ENCODE data around the gene SRP72.
A peak's percentile ranks its signal among the peaks of the same experiment; 100 is the strongest.
"Not testable (repeated sequence)": the region's sequence is repeated elsewhere in the genome, so short reads cannot be mapped to it uniquely, and the experiment has no call there.

SRP72 gene

GRCh38 chr4:56466296-56466761 lies 1.1 kb upstream of the SRP72 start:
- DNase-seq: not testable (repeated sequence)

GRCh38 chr4:56466910-56467283 lies 520 bp upstream of the SRP72 start:
- no peak for DNase-seq

- DNase-seq: peak; percentile 12
Measured at GRCh38 chr4:56468097-56468422, 643 bp downstream of the SRP72 start.

- no peak for DNase-seq
Measured at GRCh38 chr4:56469489-56470210, 2.2 kb downstream of the SRP72 start.

DNA sequence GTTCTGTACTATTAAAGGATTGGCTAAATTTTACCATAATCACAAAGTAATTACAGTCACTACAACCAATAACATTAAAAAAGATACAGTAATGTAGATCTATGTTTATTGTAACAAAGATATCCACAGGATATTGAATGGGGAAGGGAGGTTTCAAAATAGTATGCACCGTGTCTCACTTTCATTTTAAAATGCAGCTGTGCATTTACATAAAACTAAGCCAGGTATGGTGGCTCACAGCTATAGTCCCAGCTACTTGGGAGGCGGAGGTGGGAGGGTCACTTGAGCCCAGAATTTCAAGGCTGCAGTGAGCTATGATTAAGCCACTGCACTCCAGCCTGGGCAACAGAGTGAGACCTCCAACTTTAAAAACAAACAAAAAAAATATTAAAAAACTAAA lies 8.5 kb downstream of the SRP72 start:
- no peak for DNase-seq

GRCh38 chr4:56477192-56477702 lies 9.8 kb downstream of the SRP72 start:
- DNase-seq: no peak

DNA sequence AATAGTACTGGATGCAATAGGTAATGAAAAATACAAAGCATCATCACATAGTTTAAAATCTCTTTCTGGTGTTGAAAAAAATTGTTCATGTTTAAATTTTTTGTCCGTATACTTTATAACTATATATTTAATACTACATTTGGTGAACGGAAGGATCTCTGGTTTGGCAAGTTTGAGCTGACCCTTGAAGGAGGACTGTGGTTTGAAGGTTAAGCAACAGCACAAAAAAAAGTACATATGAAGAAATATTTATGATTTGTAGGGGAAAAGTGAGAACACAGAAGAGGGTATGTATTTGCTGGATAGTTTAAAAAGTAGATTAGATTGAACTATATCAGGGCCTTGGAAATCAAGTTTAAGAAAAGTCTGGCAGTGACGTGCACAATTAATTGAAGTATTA lies 13.3 kb downstream of the SRP72 start:
- DNase-seq: no peak

DNA sequence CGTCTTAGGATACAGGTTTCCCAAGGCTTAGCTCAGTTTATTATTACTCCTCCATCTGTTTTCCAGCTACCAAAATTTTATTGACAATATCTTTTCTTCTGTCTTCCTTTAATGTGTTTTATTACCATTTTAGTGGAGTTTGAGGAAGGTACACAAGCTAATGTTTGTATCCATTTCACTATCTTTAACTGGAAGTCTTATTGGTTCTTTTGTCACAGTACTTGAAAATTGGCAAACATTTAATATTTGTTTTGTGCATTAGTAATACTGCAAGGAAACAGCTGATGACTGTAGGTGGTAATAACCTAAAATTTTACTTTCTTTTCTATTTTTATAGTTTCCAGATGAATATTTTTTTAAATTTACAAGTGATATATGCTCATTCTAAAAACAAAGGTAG lies 28.8 kb downstream of the SRP72 start:
- DNase-seq: no peak

- DNase-seq: peak; percentile 63
Measured at GRCh38 chr4:56505269-56506130, 38.1 kb downstream of the SRP72 start, which contains the start of gene ARL9. Gene ARL9 (plus strand): TSS chr4:56505791. CDS start chr4:56505863, 72 bp downstream.

GRCh38 chr4:56511098-56511497 lies 43.7 kb downstream of the SRP72 start:
- DNase-seq: no peak

DNA sequence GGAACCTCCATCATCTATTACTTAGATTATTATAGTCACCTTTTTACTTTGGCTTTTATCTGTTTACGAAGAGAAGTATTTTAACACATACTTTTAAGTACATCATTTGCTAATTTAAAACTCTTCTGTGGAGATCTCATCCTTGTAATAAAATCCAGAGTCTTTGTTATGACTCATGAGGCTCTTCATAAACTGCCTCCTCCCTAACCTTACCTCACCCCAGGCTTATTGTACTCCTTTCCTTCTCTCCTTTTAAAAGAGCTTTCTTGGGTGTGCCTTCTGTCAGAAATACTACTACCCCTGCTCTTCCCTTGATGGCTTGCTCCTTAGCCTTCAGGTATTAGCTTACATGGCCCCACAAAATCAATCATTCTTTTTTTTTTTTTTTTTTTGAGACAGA lies 44.7 kb downstream of the SRP72 start:
- no peak for DNase-seq

GRCh38 chr4:56513517-56513916 lies 46.1 kb downstream of the SRP72 start:
- DNase-seq: no peak

- peak; percentile 77 for DNase-seq
Measured at GRCh38 chr4:56530269-56531148, 63.1 kb downstream of the SRP72 start.

DNA sequence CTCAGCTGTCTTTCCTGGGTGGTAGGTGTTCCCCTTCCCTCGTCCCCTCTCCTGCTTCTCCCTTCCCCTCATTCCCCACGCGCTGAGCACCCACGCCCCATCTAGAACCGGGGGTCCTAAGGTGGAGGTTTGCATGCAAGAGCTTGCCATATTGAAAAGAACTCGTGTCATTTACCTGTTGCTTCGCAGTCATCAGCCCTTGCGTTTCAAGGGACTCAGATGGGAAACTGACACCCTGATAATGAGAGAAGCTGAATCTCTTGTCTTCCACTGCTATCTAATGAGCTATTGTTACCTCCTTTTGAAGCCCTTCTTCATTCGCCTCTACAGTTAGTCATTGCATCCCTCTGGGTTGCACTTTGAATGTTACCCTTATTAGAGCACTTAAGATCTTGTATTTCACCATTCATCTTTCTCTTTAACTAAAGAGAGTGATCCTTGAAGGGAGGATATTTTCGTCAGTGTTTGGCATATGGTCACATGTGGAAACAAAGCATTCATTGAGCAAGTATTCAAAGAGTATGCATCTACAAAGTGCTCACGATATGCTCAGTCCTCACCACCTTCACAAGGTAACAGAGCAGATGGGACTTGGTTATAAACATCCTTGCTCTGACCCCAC lies 63.8 kb downstream of the SRP72 start:
- no peak for DNase-seq

DNA sequence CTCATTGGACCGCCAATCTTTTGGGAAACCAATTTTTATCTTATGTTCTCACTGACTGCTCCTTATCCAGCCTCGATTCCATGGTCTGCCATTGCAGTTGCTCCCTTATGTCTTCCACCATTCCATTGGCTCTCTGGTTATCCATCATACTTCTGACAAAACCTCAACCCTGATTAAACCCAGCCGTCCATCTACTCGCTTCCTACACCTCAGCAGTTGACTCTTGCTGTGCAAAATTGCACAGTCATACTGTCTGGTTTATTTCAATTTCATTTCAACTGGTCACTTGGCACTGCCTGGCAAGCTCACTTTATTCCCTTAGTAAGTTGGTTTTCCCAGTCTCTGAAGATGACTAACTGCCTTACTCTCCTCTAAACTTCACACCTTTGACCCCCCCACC lies 64.4 kb downstream of the SRP72 start:
- DNase-seq: no peak

DNA sequence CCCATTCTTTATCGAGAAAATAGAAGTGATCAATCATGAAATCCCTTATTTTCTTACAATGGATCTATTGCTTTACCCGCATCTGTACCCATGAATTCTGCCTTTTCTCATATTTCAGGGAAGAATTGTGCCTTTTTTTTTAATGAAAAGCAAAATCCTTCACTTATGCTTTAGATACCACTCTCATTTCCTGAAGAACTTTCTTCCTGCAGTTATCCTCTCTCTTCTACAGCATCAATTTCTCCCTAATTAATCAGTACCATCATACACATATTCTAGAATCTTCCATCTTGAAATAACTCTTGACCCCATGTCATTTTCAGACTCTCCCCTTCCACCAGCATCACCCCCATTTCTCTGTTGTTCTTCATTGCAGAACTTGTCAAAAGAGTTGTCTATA lies 64.8 kb downstream of the SRP72 start:
- no peak for DNase-seq

DNA sequence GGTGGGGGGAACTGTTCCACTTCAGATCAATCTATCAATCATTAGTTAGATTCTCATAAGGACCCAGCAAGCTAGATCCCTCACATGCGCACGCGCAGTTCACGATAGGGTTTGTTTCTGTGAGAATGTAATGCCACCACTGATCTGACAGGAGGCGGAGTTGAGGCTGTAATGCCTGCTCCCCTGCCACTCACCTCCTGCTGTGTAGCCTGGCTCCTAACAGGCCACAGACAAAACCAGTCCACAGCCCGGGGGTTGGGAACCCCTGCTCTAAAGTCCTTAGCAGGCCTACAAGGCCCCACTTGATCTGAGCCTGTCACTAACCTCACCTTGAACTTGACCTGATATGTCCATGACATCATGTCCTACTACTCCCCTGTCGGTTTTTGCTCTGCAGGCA lies 68.5 kb downstream of the SRP72 start:
- DNase-seq: no peak

DNA sequence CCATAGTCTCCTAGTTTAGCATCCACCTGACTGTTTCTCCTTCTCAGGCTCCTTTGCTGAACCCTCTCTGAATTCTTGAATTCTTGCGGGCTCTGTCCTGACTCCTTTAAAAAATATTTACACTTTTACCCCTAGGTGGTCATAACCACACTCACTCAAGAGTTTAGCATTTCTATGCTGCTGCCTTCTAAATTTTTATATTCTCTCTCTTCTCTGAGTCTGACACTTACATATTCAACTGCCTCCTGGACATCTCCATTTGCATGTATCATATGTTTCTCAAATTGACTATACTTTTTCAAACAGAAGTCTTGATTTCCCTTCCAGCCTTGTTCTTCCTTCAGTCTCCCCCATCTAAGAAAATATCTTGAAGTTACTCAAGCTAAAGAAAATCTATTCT lies 69.7 kb downstream of the SRP72 start:
- DNase-seq: no peak

GRCh38 chr4:56540826-56541225 lies 73.4 kb downstream of the SRP72 start:
- DNase-seq: no peak

DNA sequence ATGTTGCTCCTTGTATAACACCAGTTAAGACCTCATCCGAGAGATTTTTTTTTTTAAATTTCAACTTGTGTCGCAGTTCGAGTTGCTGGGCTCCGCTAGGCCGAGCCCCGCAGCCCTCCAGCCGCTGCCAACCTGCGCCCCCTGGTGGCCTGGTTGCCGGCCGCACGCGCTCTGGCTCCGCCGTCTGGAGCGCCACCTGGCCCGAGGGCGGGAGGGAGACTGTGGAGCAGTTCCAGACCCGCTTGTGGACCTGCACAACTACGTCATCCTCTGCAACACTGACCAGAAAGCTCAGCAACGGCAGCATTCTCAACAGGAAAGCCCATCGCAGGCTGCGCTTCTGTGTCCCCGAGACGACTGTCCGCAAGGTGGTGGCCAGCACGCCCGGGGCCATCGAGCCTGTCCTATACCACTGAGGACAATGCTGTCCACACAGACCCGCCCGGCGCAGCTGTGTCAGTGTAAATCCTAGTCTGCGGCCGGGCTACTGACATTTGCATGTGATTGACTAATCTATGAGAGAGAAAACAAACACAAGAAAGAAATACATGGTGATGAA lies 77.2 kb downstream of the SRP72 start:
- peak; percentile 85 for DNase-seq

DNA sequence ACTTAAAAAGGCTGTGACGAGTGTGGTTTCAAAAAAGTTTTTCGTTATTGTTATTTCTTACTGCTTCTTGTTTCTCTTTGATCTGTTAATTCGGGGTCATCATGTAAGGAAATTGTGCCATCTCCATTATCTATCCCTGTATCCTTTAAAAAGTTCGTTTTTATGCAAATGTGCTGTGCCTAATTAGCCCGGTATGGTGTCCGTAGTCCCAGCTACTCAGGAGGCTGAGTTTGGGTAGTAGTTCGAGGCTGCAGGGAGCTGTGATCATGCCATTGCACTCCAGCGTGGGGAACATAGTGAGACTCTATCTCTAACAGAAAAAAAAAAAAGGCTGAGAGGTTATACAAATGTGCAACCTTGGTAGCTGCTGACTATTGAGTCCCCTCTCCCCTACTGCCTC lies 83.2 kb downstream of the SRP72 start:
- DNase-seq: no peak

GRCh38 chr4:56551516-56551915 lies 84.1 kb downstream of the SRP72 start:
- no peak for DNase-seq

All from activated gamma-delta T cell treated with Interleukin-2 at 50 U/mL for 16 hours (primary cell).